Activated naive CD4-positive, alpha-beta T cell treated with anti-CD3 and anti-CD28 coated beads, Interleukin-2, amount 50 U/mL, for 24 hours (primary cell): Measurements from ENCODE around the gene TBX15.

Source experiments
- H3K27ac Mint-ChIP-seq: one replicate; pipeline ENCODE4 v1.8.0; 2021; ENCODE audit warnings: mild to moderate bottlenecking, mixed read lengths
- H3K27me3 Mint-ChIP-seq: one replicate; pipeline ENCODE4 v1.8.0; 2021; ENCODE audit warnings: mixed read lengths
- H3K36me3 Mint-ChIP-seq: one replicate; pipeline ENCODE4 v1.8.0; 2021; ENCODE audit warnings: mixed read lengths
- H3K4me1 Mint-ChIP-seq: one replicate; pipeline ENCODE4 v1.8.0; 2021; ENCODE audit warnings: mixed read lengths
- H3K4me3 Mint-ChIP-seq: one replicate; pipeline ENCODE4 v1.8.0; 2021; ENCODE audit warnings: mild to moderate bottlenecking, mixed read lengths
- H3K9me3 Mint-ChIP-seq: one replicate; pipeline ENCODE4 v1.8.0; 2021; ENCODE audit warnings: mixed read lengths

The TBX15 gene

GRCh38 chr1:118992868-118993699 lies 4.9 kb upstream of the TBX15 start:
- H3K4me3 Mint-ChIP-seq, result no peak overlapping the region
- H3K27me3 Mint-ChIP-seq, result peaks cover 72% of the 10 kb centered on the region
- peaks cover 2% of the 10 kb centered on the region for H3K36me3 Mint-ChIP-seq
- H3K4me1 Mint-ChIP-seq, result peaks cover 4% of the 10 kb centered on the region
- H3K9me3 Mint-ChIP-seq, result peaks cover 10% of the 10 kb centered on the region
- no peak overlapping the region for H3K27ac Mint-ChIP-seq

DNA sequence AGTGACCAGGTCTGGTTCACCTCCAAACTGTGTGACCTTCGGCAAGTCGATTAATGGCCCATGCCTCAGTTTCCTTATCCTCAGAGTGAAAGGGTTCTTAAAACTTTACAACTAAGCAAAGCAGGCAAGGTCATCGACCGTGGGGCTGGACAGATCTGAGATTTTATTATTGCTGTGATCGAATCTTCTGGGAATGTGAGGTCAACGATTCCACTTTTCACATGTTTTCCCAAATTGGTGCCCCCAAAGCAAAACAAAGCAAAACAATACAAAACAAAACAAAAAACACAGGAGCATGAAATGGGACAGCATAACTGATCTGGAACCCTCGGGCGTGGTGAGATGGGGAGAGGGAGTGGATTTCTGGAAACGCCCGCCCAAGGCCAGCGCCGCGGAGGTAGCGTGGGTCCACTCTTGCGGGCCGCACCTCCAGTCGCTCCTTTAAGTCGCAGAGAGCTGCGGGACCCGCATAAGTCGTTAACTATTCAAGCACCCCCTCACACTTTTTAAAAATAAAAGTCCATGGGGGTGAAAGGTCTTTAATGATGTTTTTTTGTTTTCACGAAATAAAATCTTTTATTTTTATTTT lies 4.2 kb upstream of the TBX15 start:
- H3K4me3 Mint-ChIP-seq, result no peak overlapping the region
- peaks cover 67% of the 10 kb centered on the region for H3K27me3 Mint-ChIP-seq
- H3K36me3 Mint-ChIP-seq, result peaks cover 2% of the 10 kb centered on the region
- H3K9me3 Mint-ChIP-seq, result peaks cover 10% of the 10 kb centered on the region
- no peak overlapping the region for H3K27ac Mint-ChIP-seq
- H3K4me1 Mint-ChIP-seq, result peaks cover 4% of the 10 kb centered on the region

GRCh38 chr1:118991448-118991847 lies 3.3 kb upstream of the TBX15 start:
- no peak overlapping the region for H3K4me3 Mint-ChIP-seq
- H3K36me3 Mint-ChIP-seq, result peaks cover 2% of the 10 kb centered on the region
- H3K27ac Mint-ChIP-seq, result no peak overlapping the region
- H3K27me3 Mint-ChIP-seq, result peaks cover 70% of the 10 kb centered on the region
- H3K9me3 Mint-ChIP-seq, result peaks cover 10% of the 10 kb centered on the region
- peaks cover 10% of the 10 kb centered on the region for H3K4me1 Mint-ChIP-seq

DNA sequence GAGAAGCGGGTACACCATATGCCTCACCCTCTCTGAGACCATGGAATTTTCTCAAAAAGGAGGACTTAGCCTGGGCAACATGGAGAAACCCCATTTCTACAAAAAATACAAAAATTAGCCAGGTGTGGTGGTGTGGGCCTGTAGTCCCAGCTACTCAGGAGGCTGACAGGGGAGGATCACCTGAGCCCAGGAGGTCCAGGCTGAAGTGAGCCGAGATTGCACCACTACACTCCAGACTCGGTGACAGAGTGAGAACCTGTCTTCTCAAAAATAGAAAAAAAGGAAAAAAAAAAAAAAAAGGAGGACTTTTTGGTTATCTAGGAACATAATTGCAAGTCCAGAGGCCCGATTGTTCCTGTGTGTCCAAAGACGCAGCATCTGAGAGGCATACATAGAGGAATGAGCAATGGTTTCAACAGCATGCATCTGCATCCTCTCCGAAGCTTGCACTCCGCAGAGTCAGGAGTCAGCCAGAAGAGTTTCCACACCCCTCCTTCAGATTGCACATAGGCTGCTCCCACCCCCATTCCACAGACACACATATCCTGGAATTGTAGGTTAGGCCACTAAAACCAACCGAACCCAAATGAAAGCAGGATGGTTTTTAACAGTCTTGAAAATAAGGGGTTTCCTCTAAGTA lies 2.5 kb upstream of the TBX15 start:
- H3K4me3 Mint-ChIP-seq, result no peak overlapping the region
- peaks cover 10% of the 10 kb centered on the region for H3K9me3 Mint-ChIP-seq
- no peak overlapping the region for H3K27ac Mint-ChIP-seq
- H3K27me3 Mint-ChIP-seq, result peaks cover 73% of the 10 kb centered on the region
- peaks cover 2% of the 10 kb centered on the region for H3K36me3 Mint-ChIP-seq
- H3K4me1 Mint-ChIP-seq, result peaks cover 13% of the 10 kb centered on the region

- H3K36me3 Mint-ChIP-seq, result peaks cover 2% of the 10 kb centered on the region
- H3K27me3 Mint-ChIP-seq, result peaks cover 74% of the 10 kb centered on the region
- peaks cover 10% of the 10 kb centered on the region for H3K9me3 Mint-ChIP-seq
- peaks cover 20% of the 10 kb centered on the region for H3K4me1 Mint-ChIP-seq
- no peak overlapping the region for H3K4me3 Mint-ChIP-seq
- no peak overlapping the region for H3K27ac Mint-ChIP-seq
Measured at GRCh38 chr1:118989878-118990378, 1.8 kb upstream of the TBX15 start.

DNA sequence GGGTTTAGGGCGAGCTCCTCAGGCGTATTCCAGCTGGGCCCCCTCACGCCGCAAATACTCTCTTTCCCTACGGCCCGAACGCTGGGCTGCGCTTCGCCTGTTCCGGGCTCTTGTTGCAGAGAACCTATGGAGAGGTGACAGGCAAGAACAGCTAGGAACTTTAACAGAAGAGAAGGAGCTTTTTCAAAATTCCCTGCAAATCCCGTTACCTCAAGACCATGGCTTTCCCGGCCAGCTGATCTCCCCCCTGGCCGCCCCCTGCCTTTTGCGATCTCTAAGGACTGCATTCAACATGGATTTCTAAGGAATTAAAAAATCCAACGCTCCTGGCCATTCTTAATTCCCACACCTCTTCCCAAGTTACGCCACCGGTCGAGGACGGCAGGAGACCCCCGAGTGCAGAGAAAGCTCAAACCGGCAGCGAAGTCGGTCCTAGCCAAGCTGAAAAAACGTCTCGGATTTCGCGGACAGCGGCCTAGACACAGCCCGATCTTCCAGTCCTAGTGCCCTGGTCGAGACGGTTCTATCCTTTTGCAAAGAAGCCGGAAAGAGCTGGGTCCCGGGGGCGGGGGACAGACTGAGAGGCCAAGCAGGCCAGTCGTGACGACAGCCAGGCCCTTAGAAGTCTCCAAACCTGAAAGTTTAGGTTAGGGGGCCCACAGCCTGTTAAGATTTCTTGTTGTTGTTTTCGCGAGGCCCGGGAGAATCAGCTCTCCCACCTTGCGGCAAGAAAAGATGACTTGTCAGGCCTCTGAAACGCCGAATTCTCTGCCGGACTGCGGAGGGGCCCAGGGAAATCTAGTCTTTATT lies 1.1 kb upstream of the TBX15 start:
- H3K27ac Mint-ChIP-seq, result no peak overlapping the region
- peaks cover 2% of the 10 kb centered on the region for H3K36me3 Mint-ChIP-seq
- peaks cover 25% of the 10 kb centered on the region for H3K4me1 Mint-ChIP-seq
- H3K9me3 Mint-ChIP-seq, result peaks cover 10% of the 10 kb centered on the region
- H3K4me3 Mint-ChIP-seq, result no peak overlapping the region
- peaks cover 72% of the 10 kb centered on the region for H3K27me3 Mint-ChIP-seq

DNA sequence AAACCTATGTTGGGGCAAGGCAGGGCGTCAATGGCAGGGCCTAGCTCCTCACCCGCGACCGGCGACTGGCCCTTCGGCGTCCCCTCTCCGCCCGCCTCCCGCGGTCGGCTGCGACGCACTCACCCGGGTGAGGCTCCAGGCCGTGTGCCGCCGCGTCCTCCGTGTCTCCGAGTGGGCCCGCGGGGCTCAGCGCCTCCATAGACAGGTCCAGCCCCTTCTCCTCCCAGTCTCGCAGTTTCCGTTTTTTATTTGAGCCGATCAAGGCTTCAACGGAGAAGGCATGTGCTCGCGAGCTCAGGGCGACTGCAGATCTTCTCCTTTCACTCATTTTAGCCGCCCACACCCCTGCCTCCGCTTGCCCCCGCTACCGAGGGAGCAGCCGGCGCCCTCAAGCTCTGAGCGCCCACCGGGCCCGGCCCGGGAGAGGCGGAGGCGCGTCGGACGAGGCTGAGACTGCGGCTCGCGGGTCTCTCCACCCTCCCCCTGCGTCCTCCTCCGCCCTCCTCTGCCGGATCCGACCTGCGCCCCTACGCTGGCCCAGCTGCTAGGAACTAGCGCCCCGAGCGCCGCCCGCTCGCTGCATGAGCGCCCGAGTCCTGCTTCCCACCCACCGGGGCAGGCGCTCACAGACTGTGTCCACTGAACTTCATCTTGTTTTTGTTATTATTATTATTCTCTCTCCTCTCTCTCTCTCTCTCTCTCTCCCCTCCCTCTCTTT lies 516 bp downstream of the TBX15 start:
- Mint-ChIP-seq H3K27me3 (peaks cover 78% of the 10 kb centered on the region), H3K27ac (no peak overlapping the region), H3K4me1 (peaks cover 25% of the 10 kb centered on the region), H3K36me3 (peaks cover 4% of the 10 kb centered on the region), H3K9me3 (peaks cover 10% of the 10 kb centered on the region), H3K4me3 (peak overlapping the region; percentile 39)

- Mint-ChIP-seq H3K27ac (peak overlapping the region; percentile 47), H3K9me3 (peaks cover 3% of the 10 kb centered on the region), H3K4me1 (peaks cover 21% of the 10 kb centered on the region), H3K36me3 (peaks cover 3% of the 10 kb centered on the region), H3K27me3 (peaks cover 79% of the 10 kb centered on the region), H3K4me3 (peak overlapping the region; percentile 39)
Measured at GRCh38 chr1:118986555-118987467, 1.3 kb downstream of the TBX15 start.

DNA sequence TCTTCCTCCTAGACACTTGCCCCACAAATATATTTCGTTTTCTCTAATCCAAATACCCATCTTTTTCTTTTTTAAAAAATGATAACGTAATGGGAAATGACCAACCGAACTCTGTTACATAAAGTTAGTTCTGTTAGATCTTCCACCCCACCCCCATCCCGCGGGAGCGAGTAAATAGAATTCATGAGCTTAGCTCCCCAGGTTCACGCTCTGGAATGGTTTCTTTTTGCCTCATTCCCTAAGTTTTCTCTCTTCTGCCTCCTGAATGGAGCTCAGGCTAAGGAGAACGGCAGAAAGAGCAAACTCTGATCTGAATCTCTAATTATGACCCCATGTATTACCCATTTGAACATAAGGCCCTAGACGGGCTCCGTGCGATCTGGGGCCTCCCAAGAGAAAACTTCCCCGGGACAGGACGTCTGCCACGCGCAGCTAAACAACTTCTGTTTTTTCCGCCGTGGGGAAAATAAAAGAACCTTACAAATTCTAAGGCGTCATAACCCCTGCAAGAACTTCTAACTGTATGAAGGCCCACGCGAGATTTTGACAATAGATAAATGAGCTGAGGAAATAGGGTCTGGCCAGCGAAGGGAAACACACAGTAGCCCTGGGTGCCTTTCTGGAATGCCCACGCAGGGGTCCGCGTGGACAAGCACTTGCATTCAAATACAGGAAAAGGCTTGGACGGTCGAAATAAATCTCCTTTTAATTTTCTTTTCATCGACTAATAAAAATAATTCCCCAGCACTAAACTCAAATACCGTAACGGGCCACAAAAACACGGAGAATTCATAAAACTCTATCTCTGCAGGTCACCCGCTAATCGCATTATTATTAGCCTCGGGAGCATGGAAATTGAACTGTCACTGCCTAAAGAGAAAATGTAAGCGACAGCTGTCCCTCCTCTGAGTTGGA lies 2.2 kb downstream of the TBX15 start:
- Mint-ChIP-seq H3K4me3 (peak overlapping the region; percentile 36), H3K4me1 (peaks cover 21% of the 10 kb centered on the region), H3K27me3 (peaks cover 76% of the 10 kb centered on the region), H3K27ac (no peak overlapping the region), H3K36me3 (peaks cover 3% of the 10 kb centered on the region), H3K9me3 (no peaks in the 10 kb centered on the region)

GRCh38 chr1:118984722-118985639 lies 3.2 kb downstream of the TBX15 start:
- no peaks in the 10 kb centered on the region for H3K9me3 Mint-ChIP-seq
- peak overlapping the region; percentile 56 for H3K4me3 Mint-ChIP-seq
- H3K36me3 Mint-ChIP-seq, result peaks cover 3% of the 10 kb centered on the region
- no peak overlapping the region for H3K27ac Mint-ChIP-seq
- H3K27me3 Mint-ChIP-seq, result peaks cover 74% of the 10 kb centered on the region
- peaks cover 21% of the 10 kb centered on the region for H3K4me1 Mint-ChIP-seq

GRCh38 chr1:118984086-118984721 lies 3.9 kb downstream of the TBX15 start:
- H3K9me3 Mint-ChIP-seq, result no peaks in the 10 kb centered on the region
- peaks cover 3% of the 10 kb centered on the region for H3K36me3 Mint-ChIP-seq
- H3K27ac Mint-ChIP-seq, result no peak overlapping the region
- H3K27me3 Mint-ChIP-seq, result peaks cover 72% of the 10 kb centered on the region
- peaks cover 24% of the 10 kb centered on the region for H3K4me1 Mint-ChIP-seq
- peak overlapping the region; percentile 7 for H3K4me3 Mint-ChIP-seq

DNA sequence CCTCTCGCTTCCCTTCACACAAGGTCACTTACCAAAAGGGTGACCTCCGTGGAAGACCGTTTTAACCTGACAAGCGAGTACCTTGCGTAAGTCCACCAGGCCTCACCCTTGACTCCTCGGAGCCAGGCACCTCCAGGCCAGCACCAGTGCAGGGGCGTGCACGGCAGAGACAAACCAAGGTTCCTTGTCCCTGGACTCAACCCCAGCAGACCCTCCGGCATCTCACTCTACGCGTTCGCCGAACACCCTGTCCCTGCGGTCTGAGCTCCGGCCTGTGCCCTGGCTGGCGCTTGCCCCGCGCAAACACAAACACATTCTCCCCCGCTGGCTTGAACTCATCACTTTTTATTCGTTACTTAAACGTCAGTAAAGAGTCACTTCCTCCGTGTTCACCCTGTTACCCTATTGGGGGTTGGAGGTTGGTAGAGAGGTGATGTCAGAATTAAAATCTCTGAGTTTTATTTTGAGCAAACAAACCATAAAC lies 4.5 kb downstream of the TBX15 start:
- Mint-ChIP-seq H3K4me3 (no peak overlapping the region), H3K36me3 (peaks cover 3% of the 10 kb centered on the region), H3K4me1 (peaks cover 26% of the 10 kb centered on the region), H3K27me3 (peaks cover 70% of the 10 kb centered on the region), H3K27ac (no peak overlapping the region), H3K9me3 (no peaks in the 10 kb centered on the region)
